HepG2 (cell line): ENCODE data around the gene ACYP2. TPM values are rescaled to one million over a fixed set of nuclear protein-coding genes. Genes with fewer than 3 reads are reported as not detected.

ENCODE experiments used
- ATAC-seq: fragments of 200-7000 bp; cut with Tn5 transposase; 3 replicates; pipeline ENCODE4 v1.9.1; 2020; ENCODE audit warnings: mild to moderate bottlenecking, moderate library complexity
- BruUV-seq: library from RNA; stranded (reverse); fragments of 400-500 nt; replicated peaks from 2 replicates; lab custom pipeline; 2021; lab: Mats Ljungman, UMichigan
- CTCF ChIA-PET: fragments of 300-600 bp; formaldehyde crosslinking; extraction: SDS; loops from one replicate; lab custom pipeline; 2021; ENCODE audit warnings: low total read pairs, inconsistent platforms, low intra/inter-chr PET ratio; lab: Yijun Ruan, JAX
- POLR2A ChIA-PET: fragments of 350-600 bp; sonication (Branson Sonifier 250); formaldehyde crosslinking; loops from one replicate; lab custom pipeline; 2020; ENCODE audit warnings: antibody characterized with exemption, inconsistent platforms; lab: Yijun Ruan, JAX
- DNase-seq: peaks from one replicate; pipeline ENCODE4 v3.0.0-alpha.2; 2015; ENCODE audit warnings: low spot score
- FAIRE-seq: peaks from 3 replicates; lab custom pipeline; 2011; peaks lifted over from hg19 to GRCh38; lab: Jason Lieb, UNC
- H2AFZ ChIP-seq: one replicate; pipeline ENCODE4 v1.6.1; 2011; ENCODE audit warnings: low read length, inconsistent platforms
- H3K27ac ChIP-seq: fragments of 300-600 bp; 3 replicates; pipeline ENCODE4 v1.8.0; 2011; ENCODE audit warnings: mixed run types, mild to moderate bottlenecking, mixed read lengths, low read length, inconsistent platforms; ENCODE audit not compliant: insufficient read depth; ENCODE audit errors: extremely low read length
- H3K27me3 ChIP-seq, 2 experiments: fragments of 200-600 bp in 1 of 2; 2 replicates in 1 of 2; 3 replicates in 1 of 2; pipeline versions ENCODE4 v1.6.0 to v1.8.0; 2011; ENCODE audit warnings: low read length in 2 of 2, mild to moderate bottlenecking in 2 of 2, moderate library complexity in 2 of 2, inconsistent platforms in 1 of 2; ENCODE audit not compliant: insufficient read depth in 2 of 2, control insufficient read depth in 1 of 2
- H3K36me3 ChIP-seq, 2 experiments: fragments of 200-600 bp in 1 of 2; replicated peaks in 1 of 2; 2 replicates in 1 of 2; 3 replicates in 1 of 2; pipeline versions ENCODE4 v1.5.1 to v1.8.0; 2011; ENCODE audit warnings: low read length in 2 of 2, inconsistent platforms in 1 of 2; ENCODE audit not compliant: insufficient read depth in 2 of 2, control insufficient read depth in 1 of 2
- H3K4me1 ChIP-seq: 2 replicates; pipeline ENCODE4 v1.5.1; 2012; ENCODE audit warnings: low read length, inconsistent platforms; ENCODE audit not compliant: insufficient read depth
- H3K4me2 ChIP-seq: 2 replicates; pipeline ENCODE4 v1.6.0; 2011; ENCODE audit warnings: low read depth, low read length, inconsistent platforms
- H3K4me3 ChIP-seq, 3 experiments: fragments of 200-600 bp in 1 of 3; sonication (generic), shearing (Covaris generic) in 1 of 3; replicated peaks in 1 of 3; 2 replicates each; pipeline ENCODE4 v1.5.1; 2011 to 2016; ENCODE audit warnings: low read length in 3 of 3, inconsistent platforms in 2 of 3, low read depth in 2 of 3, mild to moderate bottlenecking in 2 of 3, control low read depth in 1 of 3, mixed read lengths in 1 of 3; ENCODE audit not compliant: insufficient read depth in 1 of 3
- H3K79me2 ChIP-seq: one replicate; pipeline ENCODE4 v1.6.1; 2011; ENCODE audit warnings: low read length, inconsistent platforms; ENCODE audit not compliant: insufficient read depth
- H3K9ac ChIP-seq: 2 replicates; pipeline ENCODE4 v1.6.0; 2011; ENCODE audit warnings: mild to moderate bottlenecking, low read depth, low read length, inconsistent platforms; ENCODE audit not compliant: insufficient read depth
- H3K9me3 ChIP-seq: 2 replicates; pipeline ENCODE4 v1.5.1; 2012; ENCODE audit warnings: mild to moderate bottlenecking, low read length
- H4K20me1 ChIP-seq: 2 replicates; pipeline ENCODE4 v1.6.0; 2011; ENCODE audit warnings: inconsistent platforms, mild to moderate bottlenecking, low read length, moderate library complexity; ENCODE audit not compliant: insufficient read depth
- IKZF1 ChIP-seq: fragments of 450-650 bp; IDR thresholded peaks from 2 replicates; pipeline ENCODE4 v1.7.1; 2016
- PHF8 ChIP-seq: sonication (generic); formaldehyde crosslinking; IDR thresholded peaks from 2 replicates; pipeline ENCODE4 v1.5.0; 2020; ENCODE audit warnings: missing genetic modification reagents
- ZFY ChIP-seq: sonication (generic); formaldehyde crosslinking; IDR thresholded peaks from 2 replicates; pipeline ENCODE4 v1.4.0; 2020; ENCODE audit warnings: missing genetic modification reagents
- ZNF557 ChIP-seq: sonication (generic); formaldehyde crosslinking; IDR thresholded peaks from 2 replicates; pipeline ENCODE4 v1.4.0; 2020; ENCODE audit warnings: missing genetic modification reagents
- WGBS: methylation state at CpG from one replicate; pipeline ENCODE4 v1.1.6; 2017; ENCODE audit warnings: low lambda C conversion rate; 5-methylcytosine and 5-hydroxymethylcytosine counted together
- in situ Hi-C: cut with HindIII; loops from 2 replicates; pipeline ENCODE4 v1.10.0; 2017; ENCODE audit warnings: low pct_unique_long_range_greater_than_20kb; ENCODE audit not compliant: extremely low pct_ligation_motif_present
- intact Hi-C: fragments of 100-400 bp; cut with micrococcal nuclease; formaldehyde crosslinking; loops from one replicate; pipeline ENCODE4 v1.10.0; 2022; ENCODE audit not compliant: unreplicated experiment
- polyA plus RNA-seq, 8 experiments: library from polyadenylated mRNA; depleted of rRNA in 3 of 8; stranded (reverse) in 7 of 8; unstranded in 1 of 8; fragments of >200 nt; fragmentation: Illumina TruSeq in 4 of 8; extraction: Trizol in 4 of 8; gene quantifications; 2 replicates each; pipeline versions ENCODE4 v1.2.1 to v1.2.3, GENCODE V29; 2011 to 2016; ENCODE audit warnings: low read depth in 4 of 8, missing spikeins in 1 of 8, mixed read lengths in 1 of 8; ENCODE audit not compliant: insufficient read depth in 1 of 8
- total RNA-seq, 5 experiments: library from RNA; depleted of rRNA; stranded (reverse); fragments of >200 nt; fragmentation: Illumina TruSeq; extraction: Trizol; gene quantifications; 2 replicates each; pipeline ENCODE4 v1.2.3, GENCODE V29; 2016; ENCODE audit warnings: low read depth in 1 of 5
- TF ChIP-seq, protein P1 (sequence below): sonication (generic); formaldehyde crosslinking; IDR thresholded peaks from 2 replicates; pipeline ENCODE4 v1.4.0; 2020; ENCODE audit warnings: missing genetic modification reagents, borderline replicate concordance

ACYP2 gene
- total and polyA plus RNA-seq, 2 of the 13 experiments (the other 11 are each of a cell fraction or from before 2014, with no cell fraction given): 12.3 to 12.7 TPM

GRCh38 chr2:54208364-54209240 is 93.2 kb downstream of the ACYP2 start:
- Histone ChIP-seq H3K27me3 (no peaks in the 10 kb centered on the region), H3K79me2 (no peaks in the 10 kb centered on the region), H3K4me3 (peak overlapping the region in 1 of 3 experiments; percentile 26; a peak in 1 of 6 replicates), H3K9ac (peak overlapping the region; percentile 31), H3K27ac (peak overlapping the region; percentile 67), H4K20me1 (no peaks in the 10 kb centered on the region)
- in situ Hi-C loops: no loop called here
- POLR2A ChIA-PET: interaction anchor here (1.0 to 2.1 kb wide), 3 partner anchors 14 to 93 kb away, joined by 3 to 12 read pairs (median 3); no protein-coding TSS in a partner anchor
- 0 out of 2 replicates have a peak, but pooled peaks have one; percentile 5 for TF ChIP-seq ZFY (CRISPR knock-in tag)
- TF ChIP-seq PHF8 (CRISPR knock-in tag): no peak
- TF ChIP-seq, all 625 proteins: peak for 1
- no peak overlapping the region for H2AFZ ChIP-seq
- peaks cover 79% of the 10 kb centered on the region for H3K4me1 ChIP-seq
- H3K9me3 ChIP-seq: peaks cover 1% of the 10 kb centered on the region; the same call in 1 of the 2 replicates
- 38% methylated on average over 1 of the region's 1 CpG for WGBS
- peak overlapping the region; percentile 48 for H3K4me2 ChIP-seq
- ATAC-seq (no peak), FAIRE-seq (no peak), DNase-seq (peak; percentile 29)
- TSS peak; percentile 64 for BruUV-seq
- H3K36me3 ChIP-seq: no peaks in the 10 kb centered on the region
- intact Hi-C loops: loop anchor here (10.0 kb wide), 1 partner anchor 116 kb away; no protein-coding TSS in a partner anchor
- CTCF ChIA-PET: no interaction called here

DNA sequence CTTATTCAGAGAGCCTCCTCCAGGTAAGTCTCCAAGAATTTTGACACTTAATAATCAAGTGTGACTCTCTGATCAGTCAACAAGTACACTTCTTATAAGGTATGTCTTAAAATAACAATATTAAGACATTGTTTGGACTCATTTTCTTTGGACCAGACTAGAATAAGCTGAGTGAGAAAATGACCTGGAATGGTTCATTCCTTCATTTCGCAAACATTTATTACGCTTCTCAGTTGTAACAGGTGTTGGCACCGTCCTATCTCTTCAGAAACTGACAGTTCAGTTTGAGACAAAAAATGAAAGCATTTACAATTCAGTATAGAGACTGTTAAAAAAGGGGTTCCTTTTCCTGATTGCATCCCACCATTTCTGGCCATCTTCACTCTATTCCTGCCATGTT is 94.0 kb downstream of the ACYP2 start:
- no peak overlapping the region for H2AFZ ChIP-seq
- H4K20me1 ChIP-seq: no peaks in the 10 kb centered on the region
- peaks cover 73% of the 10 kb centered on the region for H3K4me1 ChIP-seq
- ATAC-seq: no peak
- DNase-seq: no peak
- no peak overlapping the region for H3K4me3 ChIP-seq
- intact Hi-C loops (loop anchor here (10.0 kb wide), 1 partner anchor 115 kb away; no protein-coding TSS in a partner anchor), in situ Hi-C loops (no loop called here)
- no peaks in the 10 kb centered on the region for H3K36me3 ChIP-seq
- no peak overlapping the region for H3K27ac ChIP-seq
- H3K79me2 ChIP-seq: no peaks in the 10 kb centered on the region
- ChIA-PET POLR2A (interaction anchor here (2.1 kb wide), 1 partner anchor 25 kb away, joined by 12 read pairs; no protein-coding TSS in a partner anchor), CTCF (no interaction called here)
- WGBS: 98% methylated on average over 3 of the region's 3 CpGs
- no peak overlapping the region for H3K9ac ChIP-seq
- no peak overlapping the region for H3K4me2 ChIP-seq
- no peak for TF ChIP-seq IKZF1
- no peak for TF ChIP-seq ZNF557
- TF ChIP-seq, protein P1, sequence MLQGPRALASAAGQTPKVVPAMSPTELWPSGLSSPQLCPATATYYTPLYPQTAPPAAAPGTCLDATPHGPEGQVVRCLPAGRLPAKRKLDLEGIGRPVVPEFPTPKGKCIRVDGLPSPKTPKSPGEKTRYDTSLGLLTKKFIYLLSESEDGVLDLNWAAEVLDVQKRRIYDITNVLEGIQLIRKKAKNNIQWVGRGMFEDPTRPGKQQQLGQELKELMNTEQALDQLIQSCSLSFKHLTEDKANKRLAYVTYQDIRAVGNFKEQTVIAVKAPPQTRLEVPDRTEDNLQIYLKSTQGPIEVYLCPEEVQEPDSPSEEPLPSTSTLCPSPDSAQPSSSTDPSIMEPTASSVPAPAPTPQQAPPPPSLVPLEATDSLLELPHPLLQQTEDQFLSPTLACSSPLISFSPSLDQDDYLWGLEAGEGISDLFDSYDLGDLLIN: no peak
- no peaks in the 10 kb centered on the region for H3K27me3 ChIP-seq
- no peak for FAIRE-seq
- H3K9me3 ChIP-seq: peaks cover 9% of the 10 kb centered on the region
- BruUV-seq: no TSS peak
